Measurements from ENCODE around the gene EPB41L1. TPM values are rescaled to one million over a fixed set of nuclear protein-coding genes. Genes with fewer than 3 reads are reported as not detected.

Gene EPB41L1
- total RNA-seq, 1 experiment from 2014 or later, result 38.7 TPM

GRCh38 chr20:36235892-36236785 is 81.6 kb downstream of the EPB41L1 start, which contains the start of gene AAR2 (continued):
- TF ChIP-seq STAT6 (CRISPR knock-in tag; conservative IDR thresholded peaks at IDR 0.05; ENCODE audit: low read depth) (no peak), CBFB (CRISPR knock-in tag; IDR thresholded peaks at IDR 0.05; ENCODE audit: low read depth) (no peak), ZMAT4 (CRISPR knock-in tag; IDR thresholded peaks at IDR 0.05) (no peak), ZBTB21 (CRISPR knock-in tag; IDR thresholded peaks at IDR 0.05; ENCODE audit: borderline replicate concordance) (no peak), ZNF138 (CRISPR knock-in tag; conservative IDR thresholded peaks at IDR 0.05) (no peak), FOXK1 (CRISPR knock-in tag; IDR thresholded peaks at IDR 0.05) (peak; percentile 60), GABPB1 (CRISPR knock-in tag; IDR thresholded peaks at IDR 0.05) (peak; percentile 95), EMX1 (CRISPR knock-in tag; IDR thresholded peaks at IDR 0.05) (no peak), TEAD1 (CRISPR knock-in tag; IDR thresholded peaks at IDR 0.05) (peak; percentile 83), ATF3 (CRISPR knock-in tag; conservative IDR thresholded peaks at IDR 0.05) (no peak), TCF7 (CRISPR knock-in tag; IDR thresholded peaks at IDR 0.05; ENCODE audit: low read depth) (no peak), USF2 (CRISPR knock-in tag; IDR thresholded peaks at IDR 0.05) (no peak), PREB (CRISPR knock-in tag; IDR thresholded peaks at IDR 0.05; ENCODE audit: borderline replicate concordance) (0 out of 2 replicates have a peak, but pooled peaks have one; percentile 0), JUN (CRISPR knock-in tag; IDR thresholded peaks at IDR 0.05) (no peak), ZNF425 (CRISPR knock-in tag; conservative IDR thresholded peaks at IDR 0.05) (no peak), KAT7 (CRISPR knock-in tag; IDR thresholded peaks at IDR 0.05; ENCODE audit: borderline replicate concordance) (no peak), HMGA2 (CRISPR knock-in tag; IDR thresholded peaks at IDR 0.05) (no peak), ZNF416 (CRISPR knock-in tag; IDR thresholded peaks at IDR 0.05) (no peak), MXD4 (CRISPR knock-in tag; IDR thresholded peaks at IDR 0.05; ENCODE audit: borderline replicate concordance) (no peak)
